ENCODE results near the gene PGBD5. TPM values are rescaled to one million over a fixed set of nuclear protein-coding genes. Genes with fewer than 3 reads are reported as not detected.

PGBD5 gene
- total and polyA plus RNA-seq, 9 of the 15 experiments (the other 6 are each of a cell fraction or from before 2014, with no cell fraction given), result under 0.01 to 0.40 (median 0.10) TPM; not detected in 3

GRCh38 chr1:230401101-230401500 is 25.0 kb downstream of the PGBD5 start:
- FAIRE-seq (no peak), DNase-seq (ENCODE audit: extremely low read depth in 1 of 4, low spot score in 3 of 4) (peak in 2 of 4 experiments; percentile 19 to 24), ATAC-seq (peak; percentile 87)
- CTCF ChIA-PET (ENCODE audit: low intra/inter-chr PET ratio), result no interaction called here
- intact Hi-C loops (cut with micrococcal nuclease), result no loop called here
- Histone ChIP-seq H3K4me2 (ENCODE audit: insufficient read depth, low read length) (no peak overlapping the region), H3K27me3 (ENCODE audit: control insufficient read depth in 2 of 2, insufficient read depth in 2 of 2, low read length in 2 of 2) (peaks cover 25 to 54% of the 10 kb centered on the region in 2 experiments), H3K9me3 (replicated peaks; ENCODE audit: control insufficient read depth, insufficient read depth, low read depth, low read length) (no peaks in the 10 kb centered on the region), H3K9ac (ENCODE audit: insufficient read depth in 1 of 2, low read depth in 2 of 2, low read length in 2 of 2) (no peak overlapping the region), H3K36me3 (ENCODE audit: control insufficient read depth, insufficient read depth, low read length) (no peaks in the 10 kb centered on the region), H2AFZ (ENCODE audit: low read depth, low read length) (no peak overlapping the region), H3K27ac (ENCODE audit: extremely low read depth, low read depth, low read length) (no peak overlapping the region), H3K4me1 (replicated peaks in 1 of 2; ENCODE audit: control insufficient read depth in 2 of 2, insufficient read depth in 2 of 2, low read length in 2 of 2) (0 out of 5 replicates have a peak, but pooled peaks cover 0 to 3% of the 10 kb centered on the region in 2 experiments), H4K20me1 (replicated peaks; ENCODE audit: control insufficient read depth, insufficient read depth, low read length) (no peaks in the 10 kb centered on the region), H3K4me3 (no peak overlapping the region), H3K79me2 (ENCODE audit: control insufficient read depth, insufficient read depth, low read length) (no peaks in the 10 kb centered on the region), H3K9me1 (ENCODE audit: control insufficient read depth, insufficient read depth, low read length) (no peaks in the 10 kb centered on the region)
- BruUV-seq (replicated peaks), result no TSS peak
- in situ Hi-C loops (cut with MboI), result no loop called here
- TF ChIP-seq CTCF (IDR thresholded peaks at IDR 0.05 in 2 of 3, conservative IDR thresholded peaks at IDR 0.05 in 1 of 3; ENCODE audit: insufficient read depth in 2 of 3, low read depth in 1 of 3, low read length in 3 of 3), result 0 out of 6 replicates have a peak, but pooled peaks of 1 of the 3 experiments have one; percentile 4
- TF ChIP-seq ZMIZ1 (IDR thresholded peaks at IDR 0.05; ENCODE audit: low read depth in 2 of 2, low read length in 2 of 2), result no peak
- TF ChIP-seq NRF1 (conservative IDR thresholded peaks at IDR 0.05 in 1 of 2, IDR thresholded peaks at IDR 0.05 in 1 of 2), result peak; percentile 65 to 71
- POLR2A ChIA-PET, result no interaction called here
- WGBS (ENCODE audit: insufficient coverage, low coverage, missing lambda C conversion rate), result 1% methylated on average over 14 of the region's 14 CpGs

Data from K562 (cell line).